SU-DHL-6 (cell line): ENCODE measurements around the gene PINLYP.

ENCODE experiments used
- EZH2phosphoT487 ChIP-seq: fragments of 200-600 bp; sonication (generic), shearing (Covaris generic); conservative IDR thresholded peaks from 2 replicates; pipeline ENCODE4 v1.6.1; 2018; ENCODE audit warnings: mild to moderate bottlenecking, antibody characterized with exemption, low read length, moderate library complexity, mixed read lengths
- TF ChIP-seq, protein P1 (sequence below): fragments of 200-600 bp; sonication (generic); IDR thresholded peaks from one replicate; pipeline ENCODE4 v1.5.1; 2017; ENCODE audit warnings: antibody characterized with exemption, mild to moderate bottlenecking, low read length, moderate library complexity; ENCODE audit not compliant: insufficient read depth, poor library complexity, severe bottlenecking

DNA sequence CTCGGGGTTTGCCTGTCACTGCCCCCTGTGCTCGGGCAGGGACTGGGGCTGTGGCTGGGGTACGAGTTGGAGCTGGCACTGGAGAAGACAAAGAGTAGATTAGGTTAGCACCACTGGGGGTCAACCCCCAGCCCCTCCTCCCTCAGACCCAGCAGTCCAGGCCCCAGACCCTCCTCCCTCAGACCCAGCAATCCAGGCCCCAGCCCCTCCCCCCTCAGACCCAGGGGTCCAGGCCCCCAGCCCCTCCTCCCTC is 23.5 kb upstream of the PINLYP start:
- TF ChIP-seq, protein P1, sequence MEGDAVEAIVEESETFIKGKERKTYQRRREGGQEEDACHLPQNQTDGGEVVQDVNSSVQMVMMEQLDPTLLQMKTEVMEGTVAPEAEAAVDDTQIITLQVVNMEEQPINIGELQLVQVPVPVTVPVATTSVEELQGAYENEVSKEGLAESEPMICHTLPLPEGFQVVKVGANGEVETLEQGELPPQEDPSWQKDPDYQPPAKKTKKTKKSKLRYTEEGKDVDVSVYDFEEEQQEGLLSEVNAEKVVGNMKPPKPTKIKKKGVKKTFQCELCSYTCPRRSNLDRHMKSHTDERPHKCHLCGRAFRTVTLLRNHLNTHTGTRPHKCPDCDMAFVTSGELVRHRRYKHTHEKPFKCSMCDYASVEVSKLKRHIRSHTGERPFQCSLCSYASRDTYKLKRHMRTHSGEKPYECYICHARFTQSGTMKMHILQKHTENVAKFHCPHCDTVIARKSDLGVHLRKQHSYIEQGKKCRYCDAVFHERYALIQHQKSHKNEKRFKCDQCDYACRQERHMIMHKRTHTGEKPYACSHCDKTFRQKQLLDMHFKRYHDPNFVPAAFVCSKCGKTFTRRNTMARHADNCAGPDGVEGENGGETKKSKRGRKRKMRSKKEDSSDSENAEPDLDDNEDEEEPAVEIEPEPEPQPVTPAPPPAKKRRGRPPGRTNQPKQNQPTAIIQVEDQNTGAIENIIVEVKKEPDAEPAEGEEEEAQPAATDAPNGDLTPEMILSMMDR = no peak
- no peak for TF ChIP-seq EZH2phosphoT487
